B cell (primary cell): ENCODE data around the gene RNF227.

Experiments used
- CTCF ChIP-seq: fragments of 200-600 bp; IDR thresholded peaks from one replicate; pipeline ENCODE4 v1.8.0; 2022; ENCODE audit warnings: antibody characterized with exemption, mild to moderate bottlenecking
- EZH2 ChIP-seq: IDR thresholded peaks from 2 replicates; pipeline ENCODE4 v1.6.1; 2012; ENCODE audit warnings: borderline replicate concordance, low read depth, mild to moderate bottlenecking, moderate library complexity, low read length; ENCODE audit not compliant: insufficient read depth, poor library complexity, severe bottlenecking

- TF ChIP-seq CTCF (no peak), EZH2 (no peak)
Measured at GRCh38 chr17:7916385-7916682, 245 bp upstream of the RNF227 start.
